NB4 (cell line): ENCODE results near the gene NPR2.

Source experiments
- DNase-seq: peaks from one replicate; pipeline ENCODE4 v3.0.0; 2010; ENCODE audit warnings: low read depth
- H3K4me3 ChIP-seq: one replicate; pipeline ENCODE4 v1.5.1; 2011; ENCODE audit warnings: mild to moderate bottlenecking, low read depth, low read length, moderate library complexity
- CTCF ChIP-seq: IDR thresholded peaks from one replicate; pipeline ENCODE4 v1.5.1; 2012; ENCODE audit warnings: low read depth, low read length
- MAX ChIP-seq: IDR thresholded peaks from 2 replicates; pipeline ENCODE4 v1.6.1; 2011; ENCODE audit warnings: low read depth, low read length
- MYC ChIP-seq: IDR thresholded peaks from 2 replicates; pipeline ENCODE4 v1.6.1; 2011; ENCODE audit warnings: low read depth, low read length
- POLR2A ChIP-seq: IDR thresholded peaks from 2 replicates; pipeline ENCODE4 v1.6.1; 2011; ENCODE audit warnings: mild to moderate bottlenecking; ENCODE audit not compliant: insufficient read length; ENCODE audit errors: extremely low read depth

The NPR2 gene

GRCh38 chr9:35778496-35778895, 12.9 kb upstream of the NPR2 start:
- DNase-seq = no peak
- TF ChIP-seq CTCF (no peak), POLR2A (no peak), MAX (no peak), MYC (no peak)
- no peak overlapping the region for H3K4me3 ChIP-seq

- H3K4me3 ChIP-seq = no peak overlapping the region
- TF ChIP-seq MYC (no peak), CTCF (no peak), MAX (no peak), POLR2A (no peak)
- no peak for DNase-seq
Measured at GRCh38 chr9:35781066-35781465, 10.3 kb upstream of the NPR2 start.

GRCh38 chr9:35783418-35783817, 8.0 kb upstream of the NPR2 start:
- no peak overlapping the region for H3K4me3 ChIP-seq
- no peak for DNase-seq
- TF ChIP-seq MYC = no peak
- TF ChIP-seq CTCF = no peak
- no peak for TF ChIP-seq POLR2A
- no peak for TF ChIP-seq MAX

GRCh38 chr9:35789541-35789940, 1.9 kb upstream of the NPR2 start:
- no peak for DNase-seq
- no peak overlapping the region for H3K4me3 ChIP-seq
- no peak for TF ChIP-seq POLR2A
- TF ChIP-seq MAX = no peak
- no peak for TF ChIP-seq MYC
- TF ChIP-seq CTCF = no peak

- TF ChIP-seq MAX (no peak), POLR2A (no peak), MYC (no peak), CTCF (no peak)
- no peak overlapping the region for H3K4me3 ChIP-seq
- no peak for DNase-seq
Measured at GRCh38 chr9:35790025-35790384, 1.4 kb upstream of the NPR2 start.
